Astrocyte of the hippocampus (primary cell): ENCODE results near the gene DMAC2L.
"Not testable (repeated sequence)": the region's sequence is repeated elsewhere in the genome, so short reads cannot be mapped to it uniquely, and the experiment has no call there.

ENCODE experiments used
- DNase-seq: peaks from one replicate; pipeline ENCODE4 v3.0.0; 2011; ENCODE audit warnings: low read depth, low spot score

The DMAC2L gene

DNA sequence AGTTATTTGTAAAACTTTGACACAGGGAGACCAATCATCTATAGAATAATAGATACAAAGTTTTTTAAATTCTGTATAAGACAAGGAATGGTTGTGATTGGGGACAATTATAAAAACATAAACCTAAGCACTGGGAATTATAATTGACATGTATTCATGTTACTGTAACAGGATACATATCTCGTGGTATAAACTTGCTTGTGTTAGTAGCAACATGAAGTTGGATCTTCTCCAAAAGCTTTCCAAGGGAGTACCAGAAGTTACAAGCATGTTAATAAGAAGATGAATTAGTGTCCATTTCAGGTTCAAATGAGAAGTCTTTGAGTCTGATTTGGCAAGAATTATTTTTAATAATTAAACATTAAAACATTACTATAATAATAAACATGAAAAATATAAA is 42.4 kb downstream of the DMAC2L start:
- no peak for DNase-seq

DNA sequence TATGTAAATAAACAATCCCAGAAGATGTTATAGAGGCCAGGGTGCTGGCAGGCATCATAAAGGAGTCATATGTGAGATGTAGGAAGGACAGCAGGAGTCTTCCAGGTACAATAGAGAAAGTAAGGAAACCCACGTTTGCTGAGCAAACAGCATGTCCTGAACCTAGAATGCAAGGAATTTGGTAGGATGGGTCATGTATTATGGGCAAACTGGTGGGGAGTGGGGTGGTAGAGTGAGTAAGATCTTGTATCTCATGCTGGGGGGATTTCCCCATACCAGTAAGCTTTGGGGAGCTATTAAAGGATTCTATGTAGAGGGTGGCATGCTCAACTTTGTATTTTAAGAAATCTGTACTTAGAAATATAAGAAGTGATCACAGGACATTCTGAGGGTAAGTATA is 43.6 kb downstream of the DMAC2L start:
- DNase-seq = no peak

DNA sequence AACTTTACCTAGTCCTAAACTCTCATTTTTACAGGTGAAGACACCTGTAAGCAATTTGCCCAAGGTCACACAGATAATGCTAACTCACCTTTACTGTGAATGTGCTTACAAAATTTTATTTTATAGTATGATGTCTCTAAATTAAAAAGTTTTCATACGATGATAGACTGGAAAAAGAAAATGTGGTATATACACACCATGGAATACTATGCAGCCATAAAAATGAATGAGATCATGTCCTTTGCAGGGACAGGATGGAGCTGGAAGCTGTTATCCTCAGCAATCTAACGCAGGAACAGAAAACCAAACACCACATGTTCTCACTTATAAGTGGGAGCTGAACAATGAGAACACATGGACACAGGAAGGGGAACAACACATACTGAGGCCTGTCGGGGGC is 44.2 kb downstream of the DMAC2L start:
- DNase-seq = not testable (repeated sequence)

DNA sequence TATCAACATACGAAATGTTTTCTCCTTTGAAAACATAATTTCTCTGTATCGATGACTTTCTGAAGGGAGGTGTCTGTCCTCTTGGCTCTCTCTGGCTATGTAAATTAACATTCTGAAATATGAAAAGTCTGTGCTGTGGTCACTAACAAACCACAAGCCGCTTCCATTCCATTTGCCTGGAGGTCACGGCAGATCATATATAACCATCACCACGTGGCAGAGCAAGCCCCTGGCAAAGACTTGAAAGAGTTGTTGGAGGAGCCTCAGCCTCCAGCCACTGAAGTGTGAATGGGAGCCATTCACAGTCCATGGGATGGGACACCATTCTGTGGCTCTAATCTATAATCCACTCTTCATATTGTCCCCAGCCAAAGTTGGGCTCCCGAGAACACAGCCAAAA is 45.0 kb downstream of the DMAC2L start:
- no peak for DNase-seq

DNA sequence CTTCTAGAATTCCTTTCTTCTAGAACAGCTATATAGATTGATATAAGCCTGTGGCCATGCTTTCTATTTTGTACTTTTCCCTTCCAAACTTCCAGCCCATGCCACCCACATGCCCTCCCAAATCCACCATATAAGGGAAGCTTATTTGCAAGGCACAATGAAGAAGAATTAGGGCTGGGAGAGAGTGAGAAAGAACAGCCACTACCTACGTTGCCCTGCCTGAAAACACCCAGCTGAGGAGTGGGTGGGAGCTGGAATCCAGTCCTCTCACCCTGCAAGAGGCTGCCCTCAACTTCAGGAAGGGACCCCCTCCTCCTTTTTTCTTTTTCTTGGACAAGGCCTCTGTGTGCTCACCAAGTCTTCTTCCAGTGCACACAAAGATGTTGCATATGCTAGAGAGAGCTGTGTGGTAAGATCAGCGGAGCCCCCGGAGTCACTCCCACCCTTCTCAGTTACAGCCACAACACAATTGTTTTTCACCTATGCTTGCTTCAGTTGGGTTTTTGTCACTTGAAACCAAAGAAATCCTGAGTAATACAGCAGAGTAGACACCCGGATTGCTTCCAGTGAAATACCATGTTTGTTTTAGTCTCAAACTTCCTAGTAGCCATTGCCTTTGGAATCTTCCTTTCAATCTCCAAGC is 45.8 kb downstream of the DMAC2L start:
- DNase-seq = no peak

DNA sequence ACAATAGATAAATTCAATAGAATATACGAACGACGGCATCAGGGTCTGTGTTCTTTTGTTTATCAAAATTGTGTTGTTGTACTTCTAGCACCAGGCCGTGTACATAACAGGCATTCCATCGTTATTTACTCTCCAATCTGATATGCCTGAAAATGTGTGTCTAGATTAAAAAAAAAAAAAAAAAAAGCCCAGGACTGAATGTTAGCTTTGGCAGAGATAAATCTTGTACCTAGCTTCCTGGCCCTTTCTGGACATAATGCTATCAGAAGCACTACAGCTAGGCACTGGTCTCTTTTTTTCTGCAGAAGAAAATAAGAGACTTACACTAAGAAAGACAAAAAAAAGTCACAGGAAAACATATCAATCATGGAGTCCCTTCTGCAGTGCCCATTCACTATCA is 47.5 kb downstream of the DMAC2L start:
- no peak for DNase-seq

DNA sequence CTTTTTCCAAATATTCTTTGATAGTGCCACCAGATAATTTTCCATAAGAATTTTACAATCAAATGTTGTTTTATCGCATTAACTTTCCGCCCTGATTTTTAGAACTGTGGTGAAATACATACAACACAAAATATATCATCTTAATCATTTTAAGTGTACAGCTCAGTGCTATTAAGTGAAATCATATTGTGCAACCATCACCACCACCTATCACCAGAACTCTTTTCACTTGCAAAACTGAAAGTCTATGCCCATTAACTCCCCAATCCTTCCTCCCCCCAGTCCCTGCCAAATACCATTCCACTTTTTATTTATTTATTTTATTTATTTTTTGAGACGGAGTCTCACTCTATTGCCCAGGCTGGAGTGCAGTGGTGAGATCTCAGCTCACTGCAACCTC is 48.0 kb downstream of the DMAC2L start:
- DNase-seq = no peak

DNA sequence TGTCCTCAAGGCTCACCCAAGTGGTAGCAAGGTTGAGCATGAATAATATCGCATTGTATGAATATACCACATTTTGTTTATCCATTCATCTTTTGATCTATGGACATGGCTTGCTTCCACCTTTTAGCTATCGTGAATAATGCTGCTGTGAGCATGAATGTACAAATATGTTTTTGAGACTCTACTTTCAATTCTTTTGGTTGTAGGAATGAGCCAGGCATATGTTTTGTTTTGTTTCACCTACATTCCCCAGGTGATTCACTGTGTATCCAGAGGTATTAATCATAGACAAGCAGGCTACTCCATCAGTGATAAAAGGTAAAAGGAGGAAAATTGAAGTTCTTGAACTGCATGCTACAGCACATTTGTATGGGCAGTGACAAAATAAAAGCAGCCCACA is 48.7 kb downstream of the DMAC2L start:
- no peak for DNase-seq

DNA sequence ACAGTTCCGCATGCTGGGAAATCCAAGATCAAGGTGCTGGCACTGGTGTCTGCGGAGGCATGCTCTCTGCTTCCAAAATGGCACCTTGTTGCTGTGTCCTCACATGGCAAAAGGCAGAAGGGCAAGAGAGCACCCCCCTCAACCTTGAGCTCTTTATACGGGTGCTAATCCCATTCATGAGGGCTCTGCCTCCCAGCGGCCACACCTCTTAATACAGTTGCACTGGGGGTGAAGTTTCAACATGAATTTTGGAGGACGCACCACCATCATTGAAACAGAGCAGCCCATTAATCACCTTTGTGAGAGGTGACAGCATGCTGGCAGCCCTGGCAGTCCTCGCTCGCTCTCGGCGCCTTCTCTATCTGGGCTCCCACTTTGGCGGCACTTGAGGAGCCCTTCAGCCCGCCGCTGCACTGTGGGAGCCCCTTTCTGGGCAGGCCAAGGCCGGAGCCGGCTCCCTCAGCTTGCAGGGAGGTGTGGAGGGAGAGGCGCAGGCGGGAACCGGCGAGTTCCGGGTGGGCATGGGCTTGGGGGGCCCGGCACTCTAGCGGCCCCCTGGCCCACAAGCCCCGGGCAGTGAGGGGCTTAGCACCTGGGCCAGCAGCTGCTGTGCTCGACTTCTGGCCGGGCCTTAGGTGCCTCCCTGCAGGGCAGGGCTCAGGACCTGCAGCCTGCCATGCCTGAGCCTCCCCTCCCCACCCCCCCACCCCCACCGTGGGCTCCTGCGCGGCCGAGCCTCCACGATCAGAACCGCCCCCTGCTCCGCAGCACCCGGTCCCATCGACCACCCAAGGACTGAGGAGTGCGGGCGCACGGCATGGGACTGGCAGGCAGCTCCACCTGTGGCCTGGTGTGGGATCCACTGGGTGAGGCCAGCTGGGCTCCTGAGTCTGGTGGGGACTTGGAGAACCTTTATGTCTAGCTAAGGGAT is 49.6 kb downstream of the DMAC2L start:
- DNase-seq = not testable (repeated sequence)

DNA sequence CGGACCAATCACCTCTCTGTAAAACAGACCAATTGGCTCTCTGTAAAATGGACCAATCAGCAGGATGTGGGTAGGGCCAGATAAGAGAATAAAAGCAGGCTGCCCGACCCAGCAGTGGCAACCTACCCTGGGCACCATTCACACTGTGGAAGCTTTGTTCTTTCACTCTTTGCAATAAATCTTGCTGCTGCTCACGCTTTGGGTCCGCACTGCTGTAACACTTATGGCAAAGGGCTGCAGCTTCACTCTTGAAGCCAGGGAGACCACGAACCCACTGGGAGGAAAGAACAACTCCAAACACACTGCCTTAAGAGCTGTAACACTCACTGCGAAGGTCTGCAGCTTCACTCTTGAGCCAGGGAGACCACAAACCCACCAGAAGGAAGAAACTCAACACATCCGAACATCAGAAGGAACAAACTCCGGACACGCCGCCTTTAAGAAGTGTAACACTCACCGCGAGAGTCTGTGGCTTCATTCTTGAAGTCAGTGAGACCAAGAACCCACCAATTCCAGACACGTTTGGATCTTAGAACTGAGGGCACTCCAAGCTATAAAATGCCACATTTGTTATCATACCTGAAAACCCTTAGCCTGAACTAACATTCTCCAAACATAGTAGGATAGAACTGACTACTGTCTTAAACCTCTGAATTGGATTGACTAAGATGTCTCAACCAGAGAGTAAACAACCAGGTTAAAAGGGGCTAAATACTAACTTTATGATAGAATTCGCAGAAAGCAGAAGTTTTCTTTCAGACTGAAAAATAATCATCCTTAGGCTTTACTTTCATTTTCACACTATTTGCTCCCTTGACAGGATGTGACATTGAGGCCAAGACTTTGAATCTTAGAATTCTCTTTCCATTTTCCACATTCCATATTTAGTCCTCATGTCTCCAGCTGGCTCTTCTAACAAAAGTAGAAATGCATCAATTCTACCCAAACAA is 50.9 kb downstream of the DMAC2L start:
- no peak for DNase-seq

DNA sequence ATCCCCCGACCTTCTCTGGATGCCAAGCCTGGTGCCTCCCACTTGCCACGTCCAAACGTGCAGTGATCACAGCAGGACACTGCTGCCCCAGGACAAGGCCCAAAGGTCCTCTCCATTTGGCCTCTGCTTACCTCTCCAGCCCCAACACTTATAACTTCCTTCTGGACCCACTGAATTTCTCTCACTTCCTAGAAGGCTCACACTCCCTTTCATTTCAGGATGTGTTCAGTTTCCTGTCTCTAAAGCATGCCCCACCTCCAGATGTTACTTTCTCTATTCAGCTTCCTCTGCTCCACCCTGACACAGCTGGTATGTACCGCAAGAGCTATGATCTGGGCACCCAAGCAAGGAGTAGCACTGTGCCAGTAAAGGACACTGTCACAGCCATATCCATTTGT is 51.6 kb downstream of the DMAC2L start:
- no peak for DNase-seq

DNA sequence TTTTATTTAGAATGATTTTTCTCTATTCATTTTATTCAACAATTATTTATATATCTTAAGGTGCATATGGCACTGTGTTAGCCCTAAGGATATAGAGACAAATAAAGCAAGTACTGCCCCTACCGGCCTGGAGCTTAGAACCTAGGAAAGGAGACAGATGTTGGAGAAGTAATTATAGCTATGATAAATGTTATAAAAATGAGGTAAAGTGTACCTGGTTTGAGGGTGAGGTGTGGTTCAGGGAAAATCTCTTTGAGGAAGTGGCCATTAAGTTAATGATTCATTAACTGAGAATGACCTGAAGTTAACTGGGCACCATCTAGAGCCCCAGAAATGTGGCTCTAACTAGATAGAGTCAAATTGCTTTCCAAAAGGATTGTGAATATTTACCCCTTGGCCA is 52.7 kb downstream of the DMAC2L start:
- no peak for DNase-seq

DNA sequence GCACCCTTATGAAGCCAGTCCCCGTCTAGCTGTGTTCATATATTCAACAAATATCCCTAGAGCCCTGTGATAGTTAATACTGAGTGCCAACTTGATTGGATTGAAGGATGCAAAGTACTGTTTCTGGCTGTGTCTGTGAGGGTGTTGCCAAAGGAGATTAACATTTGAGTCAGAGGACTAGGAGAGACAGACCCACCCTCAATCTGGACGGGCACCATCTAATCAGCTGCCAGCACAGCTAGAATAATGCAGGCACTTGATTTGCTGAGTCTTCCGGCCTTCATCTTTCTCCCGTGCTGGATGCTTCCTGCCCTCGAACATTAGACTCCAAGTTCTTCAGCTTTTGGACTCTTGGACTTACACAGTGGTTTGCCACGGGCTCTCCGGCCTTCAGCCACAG is 53.4 kb downstream of the DMAC2L start:
- not testable (repeated sequence) for DNase-seq

DNA sequence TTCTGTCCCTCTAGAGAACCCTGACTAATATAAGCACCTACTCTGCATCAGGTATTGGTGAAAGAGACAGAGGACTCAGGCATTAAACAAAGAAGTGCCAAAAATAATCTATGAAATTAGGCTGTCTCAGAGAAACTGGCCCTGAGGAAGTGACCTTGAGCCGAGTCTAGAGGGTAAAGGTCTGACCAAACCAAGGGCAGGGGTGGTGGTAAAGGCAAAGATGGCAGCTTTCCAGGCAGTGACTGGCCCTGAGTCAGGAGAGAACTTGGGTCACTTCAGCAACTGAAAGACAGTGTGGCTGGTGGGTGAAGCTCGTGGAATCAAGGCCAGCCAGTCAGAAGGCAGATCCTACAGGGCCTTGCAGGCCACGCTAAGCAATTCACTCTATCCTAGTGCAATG is 54.0 kb downstream of the DMAC2L start:
- DNase-seq = no peak

DNA sequence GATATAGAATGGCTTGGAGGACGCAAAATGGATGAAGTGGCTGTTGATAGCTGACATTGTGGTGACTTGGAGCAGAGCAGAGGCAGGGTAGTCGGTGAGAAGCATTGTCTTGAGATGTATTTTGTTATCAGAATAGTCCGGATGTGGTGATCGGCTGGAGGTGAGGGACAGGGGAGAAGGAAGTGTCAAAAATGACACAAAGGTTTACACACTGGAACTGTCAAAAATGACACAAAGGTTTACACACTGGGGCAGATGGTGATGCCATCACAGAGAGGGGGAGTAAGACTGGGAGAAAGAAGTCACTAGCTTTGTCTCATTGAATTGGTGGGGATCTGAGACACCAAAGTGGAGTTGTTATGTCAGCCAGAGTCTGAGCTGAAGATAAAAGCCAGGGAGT is 54.5 kb downstream of the DMAC2L start:
- DNase-seq = no peak

DNA sequence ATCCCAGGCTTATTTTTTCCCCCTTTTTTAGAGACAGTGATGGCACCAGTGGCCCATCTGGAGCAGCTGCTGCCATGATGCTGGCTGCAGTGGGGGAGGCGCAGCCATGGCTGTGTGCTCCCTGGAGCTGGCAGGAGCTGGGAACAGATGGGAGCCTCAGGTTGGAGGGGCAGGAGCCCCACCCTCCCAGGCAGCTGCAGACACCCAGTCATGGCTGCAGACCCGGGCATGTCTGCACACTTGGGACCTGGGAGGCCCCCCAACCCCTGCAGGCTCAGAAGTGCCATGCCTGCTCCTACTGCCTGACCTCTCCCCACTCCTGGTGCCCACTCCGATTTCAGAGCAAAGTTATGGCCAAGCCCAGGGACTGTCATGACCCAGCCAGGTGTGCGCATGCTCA is 59.4 kb downstream of the DMAC2L start:
- DNase-seq = no peak

DNA sequence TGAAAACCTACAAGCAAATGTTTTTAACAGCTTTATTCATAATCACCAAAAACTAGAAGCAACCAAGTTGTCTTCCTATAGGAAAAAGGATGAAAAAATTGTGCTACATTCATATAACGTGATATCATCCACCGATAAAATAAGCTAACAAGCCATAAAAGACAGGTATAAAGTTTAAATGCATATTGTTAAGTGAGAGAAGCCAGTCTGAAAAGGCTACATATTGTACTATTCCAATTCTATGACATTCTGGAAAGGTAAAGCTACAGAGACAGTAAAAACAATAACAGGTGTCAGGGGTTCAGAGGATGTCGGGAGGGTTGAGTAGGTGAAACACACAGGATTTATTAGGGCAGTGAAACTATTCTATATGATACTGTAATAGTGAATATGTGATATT is 61.8 kb downstream of the DMAC2L start:
- no peak for DNase-seq

DNA sequence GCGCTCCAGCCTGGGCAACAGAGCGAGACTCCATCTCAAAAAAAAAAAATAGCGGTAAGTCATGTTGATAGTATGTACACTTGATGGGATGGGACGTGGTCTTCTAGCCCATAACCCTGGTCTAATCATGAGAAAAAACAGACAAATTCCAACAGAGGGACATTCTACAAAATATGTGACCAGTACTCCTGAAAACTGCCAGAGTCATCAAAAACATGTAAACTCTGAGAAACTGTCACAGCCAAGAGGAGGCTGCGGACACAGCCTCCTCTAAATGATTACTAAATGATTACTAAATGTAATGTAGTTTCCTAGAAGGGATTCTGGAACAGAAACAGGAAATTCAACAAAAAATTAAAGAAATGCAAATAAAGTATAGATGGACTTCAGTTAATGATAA is 63.6 kb downstream of the DMAC2L start:
- no peak for DNase-seq
